Mesodermal cell (in vitro differentiated cells): ENCODE data around the gene SLC12A2.

Experiments used
- H3K27ac ChIP-seq: 2 replicates; pipeline ENCODE4 v1.7.0; 2013; ENCODE audit warnings: mild to moderate bottlenecking, low read depth, low read length, moderate library complexity; ENCODE audit not compliant: severe bottlenecking
- H3K36me3 ChIP-seq: 2 replicates; pipeline ENCODE4 v1.7.1; 2013; ENCODE audit warnings: mild to moderate bottlenecking, low read length, moderate library complexity; ENCODE audit not compliant: control insufficient read depth, insufficient read depth
- H3K4me1 ChIP-seq: one replicate; pipeline ENCODE4 v1.7.1; 2013; ENCODE audit warnings: mild to moderate bottlenecking, low read length; ENCODE audit not compliant: insufficient read depth, control insufficient read depth, poor library complexity, severe bottlenecking
- H3K4me3 ChIP-seq: 2 replicates; pipeline ENCODE4 v1.7.0; 2013; ENCODE audit warnings: low read length, control low read depth, mild to moderate bottlenecking; ENCODE audit not compliant: insufficient read depth, poor library complexity, severe bottlenecking; ENCODE audit errors: extremely low read depth
- H3K9me3 ChIP-seq: 2 replicates; pipeline ENCODE4 v1.7.1; 2013; ENCODE audit warnings: mild to moderate bottlenecking, low read length, moderate library complexity; ENCODE audit not compliant: control insufficient read depth
- WGBS, 2 experiments: methylation state at CpG; one replicate each; pipeline ENCODE4 v1.1.5; 2013; ENCODE audit warnings: missing lambda C conversion rate in 2 of 2; ENCODE audit not compliant: insufficient coverage in 2 of 2; 5-methylcytosine and 5-hydroxymethylcytosine counted together

The SLC12A2 gene

DNA sequence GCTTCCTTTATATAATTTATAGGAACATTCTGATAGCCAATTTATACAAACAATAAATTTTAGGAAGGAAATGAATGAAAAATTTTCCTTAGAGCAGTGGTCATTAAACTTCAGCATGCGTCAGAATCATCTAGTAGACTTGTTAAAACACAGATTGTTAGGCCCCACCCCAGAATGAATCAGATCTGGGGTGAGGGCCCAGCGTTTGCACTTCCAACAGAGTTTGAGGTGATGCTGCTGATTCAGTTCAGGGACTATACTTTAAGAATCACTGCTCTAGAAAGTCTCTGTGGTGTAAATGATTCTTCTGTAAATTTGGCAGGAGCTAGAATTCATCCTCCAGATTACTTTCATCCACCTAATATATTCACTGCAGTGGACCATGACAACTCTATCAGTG lies 80.4 kb downstream of the SLC12A2 start:
- WGBS, 2 experiments, result 81% methylated on average over 2 of the region's 2 CpGs; no CpG with 5 or more reads in 1 of the 2 experiments

DNA sequence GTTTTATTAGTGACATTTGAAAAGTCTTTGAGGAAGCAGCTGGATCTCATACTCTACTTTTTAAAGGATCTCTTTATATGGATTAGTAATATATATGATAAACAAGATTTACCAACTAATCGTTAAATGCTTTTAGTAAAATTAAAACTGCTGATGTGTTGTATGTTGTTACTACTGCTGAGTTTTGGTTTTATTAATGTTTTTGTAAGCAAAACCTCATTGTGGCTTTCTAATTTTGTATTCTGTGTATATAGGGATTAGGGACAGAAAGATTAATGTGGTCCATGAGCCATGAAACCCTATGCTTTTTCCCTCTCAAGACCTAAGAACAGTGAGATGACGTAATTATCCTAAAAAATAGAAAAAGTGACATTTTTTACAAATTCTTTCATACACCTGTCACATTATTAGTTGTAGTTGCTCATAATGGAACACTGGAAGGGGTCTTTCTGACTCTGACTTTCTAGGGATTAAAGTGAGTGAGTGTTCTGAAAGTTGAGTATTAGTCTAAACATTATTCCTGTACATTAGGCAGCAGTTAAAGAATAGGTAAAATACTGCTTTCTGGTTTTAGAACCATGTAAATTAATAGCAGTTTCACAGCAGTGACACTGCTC lies 85.9 kb downstream of the SLC12A2 start:
- no peaks in the 10 kb centered on the region for H3K4me1 ChIP-seq
- no peaks in the 10 kb centered on the region for H3K9me3 ChIP-seq
- no CpG with 5 or more reads among the region's 2 CpGs for WGBS, 2 experiments
- H3K27ac ChIP-seq, result no peak overlapping the region
- peaks cover 5% of the 10 kb centered on the region for H3K36me3 ChIP-seq
- no peak overlapping the region for H3K4me3 ChIP-seq

More for the DNA sequence above, 80.4 kb downstream of the SLC12A2 start:
- Histone ChIP-seq H3K4me3 (no peak overlapping the region), H3K9me3 (no peaks in the 10 kb centered on the region), H3K36me3 (peaks cover 24% of the 10 kb centered on the region), H3K27ac (no peak overlapping the region), H3K4me1 (no peaks in the 10 kb centered on the region)

DNA sequence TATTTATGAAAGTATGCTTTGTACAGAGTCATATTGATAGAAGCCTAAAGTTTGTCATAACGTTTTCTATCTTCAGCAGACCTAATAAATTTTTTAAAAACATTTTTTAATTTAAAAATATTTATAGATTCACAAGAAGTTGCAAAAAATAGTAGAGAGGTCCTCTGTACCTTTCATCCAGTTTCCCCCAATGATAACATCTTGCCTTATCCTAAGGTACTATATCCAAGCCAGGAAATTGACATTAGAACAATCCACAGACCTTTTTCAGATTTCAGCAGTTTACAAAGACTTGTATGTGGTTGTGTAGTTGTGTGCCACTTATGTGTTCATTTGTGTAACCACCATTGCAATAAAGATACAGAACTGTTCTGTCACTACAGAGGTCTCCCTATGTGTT lies 88.5 kb downstream of the SLC12A2 start:
- WGBS, 2 experiments, result no CpG with 5 or more reads among the region's 1 CpG
- no peak overlapping the region for H3K4me3 ChIP-seq
- H3K4me1 ChIP-seq, result no peaks in the 10 kb centered on the region
- H3K27ac ChIP-seq, result no peak overlapping the region
- H3K9me3 ChIP-seq, result no peaks in the 10 kb centered on the region
- H3K36me3 ChIP-seq, result peaks cover 5% of the 10 kb centered on the region

DNA sequence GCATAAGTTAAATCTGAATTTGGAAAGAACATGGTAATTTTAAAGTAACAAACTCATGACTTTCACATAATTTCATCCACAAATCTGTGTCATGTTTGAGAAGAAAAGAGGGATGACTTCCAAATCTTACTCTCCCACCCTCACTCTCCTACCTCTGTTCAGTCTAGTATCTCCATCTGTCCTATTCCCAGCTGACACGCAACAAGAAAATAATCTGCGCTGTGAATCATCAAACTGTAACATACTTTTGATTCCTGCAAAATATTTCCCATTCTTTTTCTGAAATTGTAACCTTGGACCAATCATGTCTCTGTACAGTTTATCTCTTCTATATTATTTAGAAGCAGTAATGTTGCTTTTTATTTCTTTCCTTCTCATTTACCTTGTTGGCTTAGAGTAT lies 91.4 kb downstream of the SLC12A2 start:
- 90 to 100% methylated on average over 1 to 2 of the region's 2 CpGs for WGBS, 2 experiments
- H3K27ac ChIP-seq, result no peak overlapping the region
- no peaks in the 10 kb centered on the region for H3K9me3 ChIP-seq
- peaks cover 12% of the 10 kb centered on the region for H3K36me3 ChIP-seq
- H3K4me3 ChIP-seq, result no peak overlapping the region
- H3K4me1 ChIP-seq, result no peaks in the 10 kb centered on the region

DNA sequence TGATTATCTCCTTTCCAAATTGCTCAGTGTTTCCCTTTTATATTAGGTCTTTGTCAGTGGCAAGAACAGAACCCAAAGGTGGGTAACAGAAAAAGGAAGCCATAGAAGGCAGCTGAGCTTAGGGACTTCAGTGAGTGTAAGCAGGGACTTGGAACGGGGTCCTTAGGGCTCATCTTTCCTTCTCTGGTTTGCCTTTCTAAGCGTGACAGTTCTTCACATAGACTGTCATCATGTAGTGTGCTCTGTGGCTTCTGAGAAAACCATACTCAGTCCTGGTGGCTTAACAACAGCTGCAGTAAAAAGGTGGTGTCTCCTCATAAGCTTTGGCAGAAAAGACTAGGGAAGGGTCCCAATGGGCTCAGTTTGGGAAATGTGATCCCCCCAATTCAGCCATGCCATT lies 108.8 kb downstream of the SLC12A2 start:
- no peak overlapping the region for H3K4me3 ChIP-seq
- 100% methylated on average over 1 of the region's 2 CpGs; no CpG with 5 or more reads in 1 of the 2 experiments for WGBS, 2 experiments
- no peaks in the 10 kb centered on the region for H3K4me1 ChIP-seq

DNA sequence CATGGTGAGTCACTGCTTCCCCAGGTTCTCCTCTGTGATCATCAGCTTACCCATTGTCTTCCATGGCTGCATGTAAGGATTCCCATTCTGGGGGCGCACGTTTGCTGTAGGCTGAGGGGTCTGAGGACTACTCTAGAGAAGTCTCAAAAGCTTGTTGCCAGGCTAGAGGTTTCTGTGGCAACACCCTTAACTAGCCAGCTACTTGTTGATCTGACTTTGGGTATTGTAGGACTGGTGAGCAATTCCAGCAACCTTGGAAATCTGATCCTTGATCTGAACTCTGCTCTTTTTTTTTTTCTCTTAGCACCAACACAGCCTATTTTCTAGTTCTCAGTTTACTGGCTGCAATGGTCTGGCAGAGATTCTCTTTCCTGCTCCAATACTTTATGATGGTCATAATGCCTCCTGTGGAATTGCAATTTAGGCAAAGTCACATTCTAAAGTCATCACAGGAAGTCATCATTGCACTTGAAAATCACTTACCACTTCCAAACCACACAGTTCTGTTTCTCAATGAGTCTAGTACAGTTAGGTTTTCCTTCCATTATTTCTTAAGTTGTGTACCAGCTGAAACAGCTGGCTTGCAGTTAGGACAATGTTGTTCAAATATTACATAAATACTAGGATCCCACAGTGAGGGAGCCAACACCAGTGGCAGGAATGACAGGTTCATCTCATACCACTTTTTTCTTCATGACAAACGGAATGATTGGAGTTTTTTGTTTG lies 110.3 kb downstream of the SLC12A2 start:
- Histone ChIP-seq H3K27ac (no peak overlapping the region), H3K4me3 (no peak overlapping the region), H3K4me1 (no peaks in the 10 kb centered on the region), H3K36me3 (peaks cover 4% of the 10 kb centered on the region), H3K9me3 (no peaks in the 10 kb centered on the region)
- 80% methylated on average over 1 of the region's 3 CpGs; no CpG with 5 or more reads in 1 of the 2 experiments for WGBS, 2 experiments

More for the DNA sequence above, 108.8 kb downstream of the SLC12A2 start:
- Histone ChIP-seq H3K36me3 (peaks cover 4% of the 10 kb centered on the region), H3K27ac (no peak overlapping the region), H3K9me3 (no peaks in the 10 kb centered on the region)

GRCh38 chr5:128195316-128195715 lies 111.8 kb downstream of the SLC12A2 start:
- H3K9me3 ChIP-seq, result no peaks in the 10 kb centered on the region
- no CpG with 5 or more reads among the region's 1 CpG for WGBS, 2 experiments
- no peaks in the 10 kb centered on the region for H3K4me1 ChIP-seq
- H3K36me3 ChIP-seq, result no peaks in the 10 kb centered on the region
- no peak overlapping the region for H3K27ac ChIP-seq
- no peak overlapping the region for H3K4me3 ChIP-seq

DNA sequence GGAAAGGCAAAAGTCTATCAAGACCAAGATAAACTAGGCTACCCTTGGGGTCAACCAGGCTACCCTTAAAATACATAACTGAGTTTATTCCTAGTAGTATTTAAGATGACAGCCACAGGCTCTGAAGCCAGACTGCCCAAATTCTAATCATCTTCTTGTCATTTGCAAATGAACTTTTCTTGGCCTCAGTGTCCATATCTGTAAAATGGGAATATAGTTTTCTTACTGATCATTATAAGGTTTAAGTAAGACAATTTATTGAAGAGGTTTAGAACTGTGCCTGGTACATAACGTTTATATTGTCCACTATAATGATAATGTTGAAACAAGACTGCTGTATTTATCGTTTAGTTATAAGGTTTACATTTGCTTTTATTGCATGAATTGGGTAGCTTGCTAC lies 112.5 kb downstream of the SLC12A2 start:
- no peaks in the 10 kb centered on the region for H3K9me3 ChIP-seq
- no peak overlapping the region for H3K27ac ChIP-seq
- no peaks in the 10 kb centered on the region for H3K36me3 ChIP-seq
- no peak overlapping the region for H3K4me3 ChIP-seq
- H3K4me1 ChIP-seq, result no peaks in the 10 kb centered on the region
- no CpG with 5 or more reads among the region's 2 CpGs for WGBS, 2 experiments

DNA sequence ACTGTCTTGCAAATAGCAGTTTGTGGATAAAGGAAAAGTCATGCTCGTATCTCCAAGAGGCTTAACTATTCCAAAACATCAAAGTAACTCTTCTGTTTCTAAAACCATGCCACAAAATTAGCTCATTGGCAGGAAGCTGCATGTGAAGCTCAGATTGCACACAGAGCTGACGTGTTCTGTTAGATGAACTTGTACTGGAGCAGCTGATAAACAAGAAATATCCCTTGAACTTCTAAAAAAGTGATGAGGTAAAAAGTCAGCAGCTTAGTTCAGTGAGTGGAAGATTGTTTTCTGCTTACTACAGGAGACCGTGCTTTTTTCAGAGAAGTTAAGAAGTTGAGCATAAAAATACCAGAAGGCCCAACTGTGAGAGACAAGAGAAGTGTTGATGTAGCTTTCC lies 113.2 kb downstream of the SLC12A2 start:
- Histone ChIP-seq H3K4me3 (no peak overlapping the region), H3K9me3 (no peaks in the 10 kb centered on the region), H3K4me1 (no peaks in the 10 kb centered on the region), H3K27ac (no peak overlapping the region), H3K36me3 (no peaks in the 10 kb centered on the region)
- WGBS, 2 experiments, result 88 to 90% methylated on average over 2 of the region's 3 CpGs

GRCh38 chr5:128197896-128198522 lies 114.4 kb downstream of the SLC12A2 start:
- H3K9me3 ChIP-seq, result no peaks in the 10 kb centered on the region
- H3K36me3 ChIP-seq, result no peaks in the 10 kb centered on the region
- WGBS, 2 experiments, result 89 to 91% methylated on average over 3 of the region's 4 CpGs
- H3K4me1 ChIP-seq, result no peaks in the 10 kb centered on the region
- H3K4me3 ChIP-seq, result no peak overlapping the region
- H3K27ac ChIP-seq, result no peak overlapping the region

DNA sequence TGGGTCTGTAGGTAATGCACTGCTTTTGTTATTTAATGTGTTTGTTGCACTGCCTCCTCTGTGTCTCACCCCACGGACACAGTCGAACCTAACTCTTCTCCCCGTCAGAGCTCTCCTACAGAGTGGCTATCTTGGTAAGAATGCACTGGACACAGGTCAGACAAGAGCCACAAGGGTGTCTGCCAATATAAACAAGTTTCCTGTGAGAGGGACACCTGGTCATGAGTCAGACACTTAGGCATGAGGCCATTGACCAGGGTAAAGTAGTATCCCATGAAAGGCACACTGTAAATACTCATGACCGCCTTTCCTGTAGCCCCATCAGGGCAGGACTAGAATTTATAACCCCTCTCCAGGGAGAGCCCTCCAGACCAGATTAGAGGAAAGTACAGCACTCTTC lies 115.5 kb downstream of the SLC12A2 start:
- Histone ChIP-seq H3K27ac (no peak overlapping the region), H3K9me3 (no peaks in the 10 kb centered on the region), H3K4me3 (no peak overlapping the region), H3K36me3 (no peaks in the 10 kb centered on the region), H3K4me1 (no peaks in the 10 kb centered on the region)
- 100% methylated on average over 3 to 4 of the region's 4 CpGs for WGBS, 2 experiments
